ENCODE measurements around the gene PMPCB.
"Not testable (repeated sequence)": the region's sequence is repeated elsewhere in the genome, so short reads cannot be mapped to it uniquely, and the experiment has no call there.

Gene PMPCB, protein sequence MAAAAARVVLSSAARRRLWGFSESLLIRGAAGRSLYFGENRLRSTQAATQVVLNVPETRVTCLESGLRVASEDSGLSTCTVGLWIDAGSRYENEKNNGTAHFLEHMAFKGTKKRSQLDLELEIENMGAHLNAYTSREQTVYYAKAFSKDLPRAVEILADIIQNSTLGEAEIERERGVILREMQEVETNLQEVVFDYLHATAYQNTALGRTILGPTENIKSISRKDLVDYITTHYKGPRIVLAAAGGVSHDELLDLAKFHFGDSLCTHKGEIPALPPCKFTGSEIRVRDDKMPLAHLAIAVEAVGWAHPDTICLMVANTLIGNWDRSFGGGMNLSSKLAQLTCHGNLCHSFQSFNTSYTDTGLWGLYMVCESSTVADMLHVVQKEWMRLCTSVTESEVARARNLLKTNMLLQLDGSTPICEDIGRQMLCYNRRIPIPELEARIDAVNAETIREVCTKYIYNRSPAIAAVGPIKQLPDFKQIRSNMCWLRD

DNA sequence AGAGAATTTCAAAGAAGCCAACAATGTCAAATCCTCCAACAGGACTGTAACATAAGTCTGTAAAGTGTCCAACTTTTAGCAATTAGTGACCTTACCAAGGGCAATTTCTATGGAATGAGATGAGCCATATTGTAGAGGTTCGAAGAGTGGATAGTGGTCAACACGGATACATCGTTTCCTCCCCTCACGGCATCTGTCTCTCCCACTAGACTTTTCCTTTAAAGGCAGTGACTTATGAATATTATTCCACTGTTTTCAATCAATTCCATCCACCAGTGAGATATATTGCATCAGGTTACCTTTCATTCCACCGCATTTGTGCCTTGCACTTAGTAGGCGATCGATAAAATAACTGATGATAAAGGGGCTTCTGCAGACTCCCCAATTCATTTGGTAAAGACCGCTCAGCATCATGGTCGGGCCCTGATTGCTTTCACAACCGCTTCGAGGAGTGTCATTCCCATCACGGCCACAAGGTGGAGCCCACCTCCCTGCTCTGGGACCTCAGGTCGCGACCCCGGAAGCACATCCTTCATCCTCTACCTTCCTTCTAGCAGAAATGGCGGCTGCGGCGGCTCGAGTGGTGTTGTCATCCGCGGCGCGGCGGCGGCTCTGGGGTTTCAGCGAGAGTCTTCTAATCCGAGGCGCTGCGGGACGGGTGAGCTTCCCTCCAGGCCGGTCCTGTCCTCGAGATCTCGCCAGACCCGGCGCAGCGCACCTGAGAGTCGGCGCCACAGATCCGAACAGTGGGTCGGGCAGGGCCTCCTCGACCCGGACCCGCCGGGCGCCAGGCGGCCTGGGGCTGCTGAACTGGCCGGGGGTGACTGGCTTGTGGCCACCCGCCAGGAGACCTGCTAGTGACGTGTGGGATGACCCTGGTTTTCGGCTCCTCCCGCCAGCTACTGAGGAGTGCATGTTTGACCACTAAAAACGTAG lies at the start of gene PMPCB:
TSS of gene PMPCB (plus strand) at position 535 of the 936 bp plus-strand sequence. CDS start at position 560, 25 bp downstream.
- peak; percentile 92 to 96 (median 93) for DNase-seq (ENCODE audit: low read depth in 4 of 4, low spot score in 1 of 4)

DNA sequence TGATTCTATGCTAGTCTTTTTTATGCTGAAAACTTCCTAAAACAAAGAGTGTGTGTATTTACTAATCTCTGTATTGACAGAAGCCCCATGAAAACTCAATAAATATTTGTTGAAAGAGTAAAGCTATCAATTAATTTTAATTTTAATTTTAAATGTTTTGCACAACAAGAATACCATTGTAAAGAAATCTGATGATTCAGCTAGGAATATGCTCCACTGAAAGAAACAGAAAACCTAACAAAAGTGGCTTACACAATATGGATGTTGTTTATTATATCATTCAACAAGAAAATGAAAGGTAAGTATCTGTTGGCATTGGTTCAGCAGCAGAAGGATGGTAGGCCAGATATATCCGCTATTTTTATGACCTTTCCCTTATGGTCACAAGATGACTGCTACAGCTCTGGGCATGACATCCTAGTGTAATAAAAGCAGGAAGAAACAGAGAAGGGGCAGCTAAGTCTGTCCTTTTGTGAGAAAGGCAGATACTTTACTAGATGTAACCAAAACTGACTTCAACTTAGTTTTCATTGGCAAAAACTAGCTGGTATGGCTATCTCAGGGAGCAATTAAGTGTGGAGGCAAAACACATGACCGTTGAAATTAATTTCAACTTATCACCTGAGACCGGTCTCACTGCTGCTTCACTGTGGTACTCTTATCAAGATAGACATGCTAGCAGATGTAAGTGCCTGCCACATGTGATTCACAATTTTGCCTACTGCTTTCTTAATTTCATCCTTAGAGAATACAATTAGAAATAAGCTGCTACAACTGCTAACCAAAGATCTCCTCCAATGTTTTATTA lies 43.3 kb upstream of the PMPCB start:
- DNase-seq (ENCODE audit: low read depth in 4 of 4, low spot score in 1 of 4): not testable (repeated sequence)

DNA sequence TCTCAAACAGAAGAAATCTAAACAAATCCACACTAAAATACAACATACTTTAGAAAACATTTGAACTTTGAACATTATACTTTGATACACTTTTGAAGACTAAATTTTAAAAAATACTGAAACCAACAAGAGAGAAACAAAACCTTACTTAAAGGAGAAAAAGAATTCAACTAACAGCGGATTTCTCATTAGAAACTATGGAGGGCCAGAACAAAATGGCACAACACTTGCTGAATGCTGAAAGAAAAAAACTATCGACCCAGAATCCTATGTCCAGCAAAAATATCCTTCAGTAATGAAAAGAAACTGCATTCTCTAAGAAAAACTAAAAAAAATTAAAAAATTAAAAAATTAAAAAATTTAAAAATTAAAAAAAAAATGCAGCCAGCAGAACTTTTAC lies 33.2 kb upstream of the PMPCB start:
- not testable (repeated sequence) for DNase-seq (ENCODE audit: low read depth in 4 of 4, low spot score in 1 of 4)

DNA sequence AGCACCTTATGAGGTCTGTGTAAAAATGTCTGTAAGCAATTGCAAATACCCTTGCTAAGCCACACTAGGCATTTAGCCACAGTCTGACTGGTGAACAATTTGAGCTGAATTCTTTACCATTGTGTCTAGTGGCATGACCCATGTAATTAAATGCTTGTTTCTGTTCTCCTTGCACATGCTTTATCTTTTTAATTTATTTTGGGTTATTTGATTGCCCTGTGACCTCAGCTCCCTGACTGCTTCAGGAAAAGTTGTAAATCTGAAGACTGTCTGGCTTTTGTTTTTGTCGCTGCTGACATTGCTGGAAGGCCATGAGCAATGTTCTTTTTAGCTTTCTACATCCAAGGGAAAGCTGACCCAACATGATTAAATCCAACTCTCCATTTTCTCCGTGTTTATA lies 31.0 kb upstream of the PMPCB start:
- not testable (repeated sequence) for DNase-seq (ENCODE audit: low read depth in 4 of 4, low spot score in 1 of 4)

DNA sequence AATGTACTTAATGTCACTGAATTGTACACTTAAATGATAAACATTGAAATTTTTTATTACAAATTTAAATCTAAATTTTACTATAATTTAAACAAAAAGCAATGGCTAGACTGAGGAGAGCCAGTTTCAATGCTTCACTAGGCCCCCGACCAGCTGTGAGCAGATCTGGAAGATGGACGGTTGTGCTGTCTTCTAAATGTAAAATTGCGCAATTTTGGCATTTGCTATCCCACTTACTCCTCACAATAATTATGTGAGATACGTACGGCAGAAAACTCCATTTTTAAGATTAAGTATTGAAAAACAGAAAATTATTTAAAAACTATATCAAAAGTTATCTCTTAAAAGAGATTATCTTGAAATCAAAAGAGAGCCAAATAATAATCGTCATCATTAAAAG lies 23.9 kb upstream of the PMPCB start:
- not testable (repeated sequence) for DNase-seq (ENCODE audit: low read depth in 4 of 4, low spot score in 1 of 4)

DNA sequence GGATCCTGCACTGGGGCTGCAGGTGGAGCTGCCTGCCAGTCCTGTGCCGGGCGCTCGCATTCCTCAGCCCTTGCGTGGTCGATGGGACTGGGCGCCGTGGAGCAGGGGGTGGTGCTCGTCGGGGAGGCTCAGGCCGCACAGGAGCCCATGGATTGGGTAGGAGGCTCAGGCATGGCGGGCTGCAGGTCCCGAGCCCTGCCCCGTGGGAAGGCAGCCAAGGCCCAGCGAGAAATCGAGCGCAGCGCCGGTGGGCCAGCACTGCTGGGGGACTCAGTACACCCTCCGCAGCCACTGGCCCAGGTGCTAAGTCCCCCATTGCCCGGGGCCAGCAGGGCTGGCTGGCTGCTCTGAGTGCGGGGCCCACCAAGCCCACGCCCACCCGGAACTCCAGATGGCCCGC lies 22.4 kb upstream of the PMPCB start:
- DNase-seq (ENCODE audit: low read depth in 4 of 4, low spot score in 1 of 4): not testable (repeated sequence)

DNA sequence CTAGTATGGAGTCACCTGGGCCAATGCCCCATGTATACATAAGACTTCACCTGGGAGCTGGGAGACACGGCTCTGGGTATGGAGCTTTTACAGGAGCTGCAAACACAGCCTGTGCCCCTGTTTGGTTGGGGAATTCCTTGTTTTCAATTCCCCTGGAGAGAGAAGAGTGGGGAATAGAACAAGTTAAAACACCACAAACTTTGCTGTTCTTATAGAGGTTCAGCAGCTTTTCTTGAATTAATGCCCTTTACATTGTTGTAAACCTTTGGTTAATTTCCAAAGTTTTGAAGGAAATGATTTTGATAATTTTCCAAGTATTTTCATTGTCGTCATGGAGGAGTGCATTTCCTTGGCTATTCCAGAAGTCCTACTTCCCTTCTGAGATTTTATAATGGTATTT lies 19.0 kb upstream of the PMPCB start:
- DNase-seq (ENCODE audit: low read depth in 4 of 4, low spot score in 1 of 4): not testable (repeated sequence)

DNA sequence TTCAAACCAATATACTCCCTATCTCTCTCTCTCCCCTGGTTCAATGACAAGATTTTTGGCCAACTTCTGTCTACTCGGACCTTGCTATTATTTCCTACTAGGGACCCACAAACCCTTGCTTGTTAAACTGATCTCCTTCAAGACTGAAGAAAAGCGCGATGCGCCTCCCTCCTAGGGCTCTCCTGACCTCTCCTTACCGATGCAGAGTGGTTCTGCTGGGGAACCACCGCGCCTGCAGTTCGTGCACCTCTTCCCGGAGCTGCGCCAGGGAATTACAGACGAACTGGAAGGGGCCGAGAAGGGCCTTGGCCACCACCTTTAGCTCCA lies 17.6 kb upstream of the PMPCB start:
- DNase-seq (ENCODE audit: low read depth in 4 of 4, low spot score in 1 of 4): not testable (repeated sequence)

DNA sequence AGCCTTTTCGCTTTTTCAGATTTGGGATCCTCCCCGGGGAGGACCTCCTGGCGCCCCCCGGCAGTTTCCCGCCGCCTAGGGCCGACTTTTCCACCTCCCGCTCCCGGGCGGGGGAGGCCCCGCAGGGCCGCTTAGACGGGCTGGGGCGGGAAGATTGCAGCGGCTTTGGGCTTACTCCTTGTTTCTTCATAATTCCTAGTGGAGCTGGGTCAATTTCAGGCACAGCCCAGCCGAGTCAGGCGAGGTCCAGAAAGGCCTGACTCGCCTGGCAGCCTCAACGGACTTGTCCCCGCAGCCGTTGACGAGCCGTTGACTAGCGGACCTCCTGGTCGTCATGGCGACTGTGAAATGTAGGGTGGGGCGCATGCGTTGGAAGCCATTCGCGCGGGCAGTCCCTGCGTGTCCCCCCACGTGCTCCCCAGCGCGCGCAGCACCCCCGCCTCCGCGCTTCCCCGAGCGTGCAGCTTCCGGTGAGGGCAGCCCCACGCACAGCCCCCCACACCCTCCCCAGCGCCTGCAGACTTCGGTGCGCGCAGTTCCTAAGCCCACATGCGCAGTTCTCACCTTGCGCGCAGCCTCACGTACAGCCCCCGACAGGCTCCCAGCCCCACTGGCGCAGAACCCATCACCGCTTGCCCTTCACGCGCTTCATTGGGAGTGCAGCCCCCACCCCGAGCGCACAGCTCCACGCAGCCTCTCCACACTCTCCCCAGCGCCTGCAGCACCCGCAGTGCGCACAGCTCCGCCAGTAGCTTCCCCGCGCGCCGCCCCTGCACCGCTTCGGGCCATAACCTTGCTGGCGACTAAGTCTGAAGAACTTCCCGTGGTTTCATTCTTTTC lies 17.1 kb upstream of the PMPCB start:
- peak; percentile 74 to 82 (median 77) for DNase-seq (ENCODE audit: low read depth in 4 of 4, low spot score in 1 of 4)

DNA sequence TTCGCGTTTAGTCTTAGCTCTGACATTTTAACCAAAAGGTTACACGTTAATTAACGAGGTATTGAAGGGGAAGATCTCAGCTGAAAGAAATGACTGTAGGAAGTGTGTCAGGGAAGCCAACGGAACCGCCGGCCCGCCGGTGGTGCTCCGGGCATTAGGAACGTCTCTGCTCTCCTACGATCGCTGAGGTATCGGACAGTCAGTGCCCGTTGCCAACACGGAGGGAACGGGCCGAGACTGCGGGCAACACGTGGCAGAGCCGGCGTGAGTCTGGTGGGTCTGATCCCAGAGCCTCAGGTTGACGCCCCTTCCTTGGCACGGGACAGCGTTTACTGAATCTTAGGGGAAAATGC lies 16.5 kb upstream of the PMPCB start:
- DNase-seq (ENCODE audit: low read depth in 4 of 4, low spot score in 1 of 4): not testable (repeated sequence)

DNA sequence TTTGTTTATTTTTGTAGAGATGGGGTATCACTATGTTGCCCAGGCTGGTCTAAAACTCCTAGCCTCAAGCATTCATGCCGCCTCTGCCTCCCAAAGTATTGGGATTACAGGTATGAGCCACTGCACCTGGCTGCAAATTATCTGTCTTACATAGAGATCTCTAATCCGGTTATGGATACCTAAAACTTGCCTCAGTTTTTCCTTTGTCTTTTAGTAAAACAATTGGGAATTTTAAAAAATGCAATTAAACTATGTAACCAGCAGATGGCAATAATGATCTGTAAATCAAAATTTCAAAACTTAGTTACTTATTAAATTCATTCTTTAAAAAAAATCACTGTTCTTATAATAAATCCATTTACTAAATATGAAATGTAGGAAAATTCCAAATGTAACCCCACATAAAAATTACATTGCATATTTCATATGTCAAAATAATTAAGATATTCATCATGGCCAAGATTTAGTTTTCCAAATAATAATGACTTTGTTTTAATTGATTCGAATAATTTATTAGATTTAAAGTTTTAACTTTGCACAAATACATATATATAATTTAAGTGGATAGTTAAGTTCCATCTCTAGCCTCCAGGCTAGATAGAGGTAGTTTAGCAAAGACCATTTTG lies 14.3 kb upstream of the PMPCB start:
- DNase-seq (ENCODE audit: low read depth in 4 of 4, low spot score in 1 of 4): not testable (repeated sequence)

DNA sequence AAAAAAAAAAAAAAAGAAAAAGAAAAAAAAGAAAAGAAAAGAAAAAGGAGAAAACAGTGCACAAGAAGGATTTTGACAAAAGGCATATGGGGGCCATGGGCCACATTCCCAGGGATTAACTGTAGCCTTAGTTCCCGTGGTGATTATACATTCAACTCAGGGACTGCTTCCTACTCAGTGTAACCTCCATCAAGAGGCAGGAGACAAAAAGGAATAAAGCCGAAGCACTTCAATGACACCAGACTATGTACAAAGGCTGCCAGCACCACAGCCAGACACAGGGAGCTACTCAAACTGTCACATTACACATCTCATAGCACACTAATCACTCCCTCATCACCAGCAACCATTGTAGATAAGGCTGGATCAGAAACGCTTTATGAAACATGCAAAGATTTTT lies 5.1 kb upstream of the PMPCB start:
- no peak for DNase-seq (ENCODE audit: low read depth in 4 of 4, low spot score in 1 of 4)

DNA sequence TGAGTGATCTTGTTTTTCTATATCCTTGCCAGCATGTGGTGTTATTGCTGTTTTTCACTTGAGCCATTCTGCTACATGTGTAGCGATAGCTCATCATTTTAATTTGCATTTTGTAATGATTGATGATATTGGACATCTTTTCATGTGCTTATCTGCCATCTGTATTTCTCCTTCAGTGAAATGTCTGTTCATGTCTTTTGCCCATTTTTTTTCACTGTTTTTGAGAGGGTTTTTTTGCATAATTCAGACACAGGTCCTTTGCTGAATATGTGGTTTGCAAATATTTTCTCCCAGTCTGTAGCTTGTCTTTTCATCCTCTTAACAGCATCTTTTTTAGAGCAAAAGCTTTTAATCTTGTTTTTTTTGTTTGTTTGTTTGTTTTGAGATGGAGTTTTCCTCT lies 3.7 kb upstream of the PMPCB start:
- DNase-seq (ENCODE audit: low read depth in 4 of 4, low spot score in 1 of 4): no peak

DNA sequence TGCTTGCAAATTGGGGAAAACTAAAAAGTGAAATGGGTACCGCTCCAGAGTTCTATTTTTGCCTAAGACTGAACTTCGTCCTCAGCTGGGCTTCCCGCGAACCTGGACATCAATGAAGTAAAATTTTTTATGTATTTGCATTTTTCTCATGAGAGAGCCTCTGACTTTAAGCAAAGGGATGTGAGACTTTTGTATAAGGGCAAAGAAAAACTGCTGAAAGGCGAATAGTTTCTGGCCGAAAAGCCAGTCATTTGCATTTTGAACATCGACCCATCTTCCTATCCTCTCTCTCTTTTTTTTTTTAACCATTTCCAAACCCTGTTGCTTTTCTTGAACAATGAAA lies 573 bp downstream of the PMPCB start:
- no peak for DNase-seq (ENCODE audit: low read depth in 4 of 4, low spot score in 1 of 4)

DNA sequence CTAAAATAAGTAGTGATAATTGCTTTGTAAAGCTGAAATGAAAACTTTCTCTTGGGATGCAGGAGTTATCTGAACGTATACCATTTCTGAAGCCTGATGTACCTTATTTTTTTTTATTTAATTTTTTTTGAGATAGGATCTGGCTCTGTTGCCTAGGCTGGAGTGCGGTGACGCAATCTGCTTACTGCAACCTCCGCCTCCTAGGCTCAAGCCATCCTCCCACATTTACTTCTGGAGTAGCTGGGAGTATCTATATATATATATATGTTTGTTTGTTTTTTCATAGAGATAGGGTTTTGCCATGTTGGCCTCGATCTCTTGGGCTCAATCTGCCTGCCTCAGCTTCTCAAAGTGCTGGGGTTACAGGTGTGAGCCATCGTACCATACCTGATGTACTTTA lies 2.4 kb downstream of the PMPCB start:
- DNase-seq (ENCODE audit: low read depth in 4 of 4, low spot score in 1 of 4): no peak

DNA sequence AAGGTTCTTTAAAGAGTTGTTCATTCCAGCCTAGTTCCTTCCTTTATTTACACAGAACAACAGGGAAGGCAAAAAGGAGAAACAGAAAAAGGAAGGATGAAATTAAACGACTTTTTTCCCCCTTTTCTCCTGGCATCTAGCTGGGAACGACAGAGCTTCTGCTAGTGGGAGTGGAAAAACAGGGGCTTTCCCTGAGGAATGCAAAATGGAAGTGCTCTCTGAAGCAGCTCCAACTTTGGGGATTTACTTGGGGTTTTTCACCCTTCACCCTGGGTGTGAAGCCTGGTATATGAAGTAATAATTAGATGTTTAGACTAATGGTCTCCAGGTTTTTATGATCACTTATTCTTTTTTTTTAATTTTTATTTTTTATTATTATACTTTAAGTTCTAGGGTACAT lies 4.2 kb downstream of the PMPCB start:
- DNase-seq (ENCODE audit: low read depth in 4 of 4, low spot score in 1 of 4): no peak

DNA sequence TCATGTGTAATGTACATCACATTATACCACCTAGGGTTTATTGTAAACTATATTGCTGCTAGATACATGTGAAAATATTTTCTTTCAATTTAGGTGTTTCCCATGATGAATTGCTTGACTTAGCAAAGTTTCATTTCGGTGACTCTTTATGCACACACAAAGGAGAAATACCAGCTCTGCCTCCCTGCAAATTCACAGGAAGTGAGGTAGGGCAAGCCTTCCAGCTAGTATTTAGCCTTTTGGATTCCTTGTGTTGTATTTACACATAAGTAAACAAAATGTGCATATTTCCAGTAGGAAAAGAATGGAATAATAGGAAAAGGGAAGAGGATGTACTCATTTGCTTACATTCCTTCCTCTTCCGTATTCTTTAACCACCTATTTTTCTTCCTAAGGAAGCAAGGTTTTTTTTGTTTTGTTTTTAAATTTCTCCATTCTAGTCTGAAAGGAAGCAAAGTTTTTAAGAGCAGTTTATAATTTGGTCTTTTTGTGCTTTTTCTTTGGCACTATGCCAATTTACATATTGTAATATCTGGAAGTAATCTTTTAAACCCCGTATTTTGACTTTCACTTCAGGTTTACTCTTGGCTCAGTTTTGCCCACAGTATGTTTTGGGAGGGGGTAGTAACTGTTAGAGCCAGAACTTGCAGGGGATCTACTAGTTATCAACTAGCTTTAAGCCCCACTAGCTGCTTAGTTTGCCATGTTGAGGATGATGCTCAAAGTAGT lies 10.4 kb downstream of the PMPCB start:
- DNase-seq (ENCODE audit: low read depth in 4 of 4, low spot score in 1 of 4): no peak

DNA sequence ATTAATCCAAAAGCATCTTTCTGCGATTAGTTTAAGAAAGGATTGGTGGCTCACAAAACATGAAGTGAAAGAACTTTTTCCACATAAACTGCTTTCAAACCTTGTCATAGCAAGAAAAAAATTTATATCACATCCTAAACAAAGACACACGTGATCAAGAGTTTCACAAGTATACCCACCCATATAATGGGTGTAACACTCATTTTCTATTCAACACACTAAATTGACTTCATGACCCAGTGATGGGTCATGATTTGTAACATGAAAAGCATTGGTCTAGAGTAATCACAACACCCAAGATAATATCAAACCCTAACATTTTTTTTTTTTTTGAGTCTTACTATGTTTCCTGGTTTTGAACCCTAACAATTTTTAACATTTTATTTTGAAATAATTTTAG lies 17.6 kb downstream of the PMPCB start:
- DNase-seq (ENCODE audit: low read depth in 4 of 4, low spot score in 1 of 4): no peak

DNA sequence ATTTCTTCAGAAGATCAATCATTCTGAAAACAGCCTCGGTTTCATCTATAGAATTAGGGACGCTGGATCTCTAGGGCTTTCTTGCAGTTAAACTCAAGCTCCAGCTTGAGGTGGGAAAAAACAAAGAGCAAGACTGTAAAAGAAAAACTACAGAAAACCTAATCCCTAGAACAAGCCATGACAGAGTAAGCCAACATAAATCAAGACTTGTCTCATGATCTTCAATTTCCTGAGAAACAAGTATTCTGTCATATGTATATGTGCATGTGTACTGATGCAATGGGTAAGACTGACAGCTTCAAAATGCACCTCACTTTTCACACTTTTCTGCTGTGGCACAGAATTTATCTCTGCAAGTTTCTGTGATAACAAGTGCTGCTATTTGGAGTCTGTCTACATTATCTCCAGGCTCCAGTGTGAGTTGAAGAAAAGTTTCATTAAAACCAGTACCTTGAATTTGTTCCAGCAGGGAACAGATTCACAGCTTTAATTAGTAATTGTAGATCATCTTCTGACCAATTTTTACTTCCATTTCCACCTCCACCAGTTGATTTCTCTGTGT lies 19.2 kb downstream of the PMPCB start:
- no peak for DNase-seq (ENCODE audit: low read depth in 4 of 4, low spot score in 1 of 4)
